Ishikawa (cell line): Measurements from ENCODE around the gene ESCO1.

ENCODE experiments used
- CEBPB ChIP-seq: IDR thresholded peaks from 2 replicates; pipeline ENCODE4 v1.6.1; 2012
- FOXM1 ChIP-seq: IDR thresholded peaks from 2 replicates; pipeline ENCODE4 v1.6.1; 2012; ENCODE audit warnings: low read depth, borderline replicate concordance
- MAX ChIP-seq: IDR thresholded peaks from 2 replicates; pipeline ENCODE4 v1.6.1; 2012
- TAF1 ChIP-seq: IDR thresholded peaks from 2 replicates; pipeline ENCODE4 v1.6.1; 2012; ENCODE audit warnings: low read depth, mild to moderate bottlenecking
- TEAD4 ChIP-seq: IDR thresholded peaks from 2 replicates; pipeline ENCODE4 v1.6.1; 2012

DNA sequence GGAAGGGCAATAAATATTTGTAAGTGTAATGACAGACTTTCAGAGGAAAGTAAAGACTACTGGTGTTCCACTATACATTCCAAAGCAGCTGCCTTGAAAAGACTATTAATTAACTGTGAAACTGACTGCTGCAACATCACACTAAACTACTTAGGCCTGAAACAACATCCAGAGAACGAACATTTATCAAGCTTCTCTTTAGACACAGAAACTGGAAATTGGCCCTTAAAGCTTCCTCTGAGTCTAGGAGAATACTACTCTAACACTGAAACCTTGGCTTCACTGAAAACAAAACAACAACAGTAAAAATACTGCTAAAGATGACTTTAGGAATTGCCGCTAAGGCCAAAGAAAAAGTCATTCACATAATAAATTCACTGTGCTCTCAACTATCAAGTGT, 74.6 kb downstream of the ESCO1 start:
- TF ChIP-seq FOXM1 (no peak), TAF1 (no peak), MAX (no peak), TEAD4 (no peak), CEBPB (no peak)
